Measurements from ENCODE around the gene ID2.
A peak's percentile ranks its signal among the peaks of the same experiment; 100 is the strongest.

ID2 gene

GRCh38 chr2:8670580-8670979, 11.3 kb upstream of the ID2 start:
- DNase-seq = no peak

DNA sequence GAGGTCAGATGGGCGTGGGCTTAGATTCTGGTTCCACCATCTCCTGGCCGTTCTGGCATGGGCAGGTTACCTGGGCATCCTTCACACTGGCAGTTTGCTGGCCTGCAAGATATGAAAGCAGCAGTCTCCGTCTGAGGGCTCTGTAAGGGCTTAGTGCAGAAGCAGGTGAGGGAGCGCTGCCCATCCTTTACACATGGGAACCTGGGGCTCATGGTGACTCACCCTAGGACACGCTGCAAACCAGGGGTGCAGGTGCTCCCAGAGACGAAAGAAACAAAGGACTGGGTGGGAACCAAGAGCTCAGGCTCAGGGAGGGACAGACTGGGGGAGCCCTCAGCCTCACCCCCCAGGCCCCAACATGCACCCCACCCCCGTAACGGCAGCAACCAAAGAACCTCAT, 10.7 kb upstream of the ID2 start:
- no peak for DNase-seq

- no peak for DNase-seq
Observed at GRCh38 chr2:8671802-8672201, 10.1 kb upstream of the ID2 start.

DNA sequence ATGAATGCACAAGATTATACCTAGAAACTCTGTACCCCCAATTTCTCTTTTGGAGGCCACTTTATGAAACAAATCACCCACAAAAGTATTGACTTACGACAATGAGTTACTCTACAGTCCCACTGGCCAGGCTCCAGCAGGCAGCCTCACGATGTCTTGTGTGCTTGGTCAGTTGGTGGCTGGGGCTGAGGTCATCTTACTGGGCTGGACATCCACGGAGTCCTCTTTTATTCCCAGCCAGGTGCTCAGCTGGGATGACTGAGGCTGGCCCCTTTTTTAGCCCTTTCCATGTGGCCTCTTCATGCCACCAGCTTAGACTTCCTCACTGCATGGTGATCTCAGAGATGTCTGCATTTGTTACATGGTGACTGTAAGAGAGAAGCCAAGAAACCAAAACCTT, 8.9 kb upstream of the ID2 start:
- no peak for DNase-seq

DNA sequence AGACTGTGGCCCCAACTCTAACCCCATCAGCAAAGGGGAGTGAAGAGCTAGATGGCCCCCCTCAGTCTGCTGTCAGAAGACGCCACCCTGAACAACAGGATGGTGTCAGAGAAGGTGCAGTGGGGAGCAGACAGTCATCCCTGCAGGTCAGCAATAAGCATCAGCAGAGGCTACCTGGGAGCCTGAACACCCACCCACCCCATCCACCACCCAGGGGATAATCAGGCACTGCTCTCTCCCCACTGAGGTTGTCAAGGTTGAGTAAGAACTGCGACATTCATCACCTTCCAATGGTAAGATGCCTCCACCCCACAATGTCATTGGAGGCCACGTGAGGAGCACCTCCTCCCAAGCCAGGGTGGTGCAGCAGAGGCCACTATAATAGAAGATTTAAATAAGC, 8.5 kb upstream of the ID2 start:
- no peak for DNase-seq

GRCh38 chr2:8674420-8675009, 7.3 kb upstream of the ID2 start:
- DNase-seq = no peak

DNA sequence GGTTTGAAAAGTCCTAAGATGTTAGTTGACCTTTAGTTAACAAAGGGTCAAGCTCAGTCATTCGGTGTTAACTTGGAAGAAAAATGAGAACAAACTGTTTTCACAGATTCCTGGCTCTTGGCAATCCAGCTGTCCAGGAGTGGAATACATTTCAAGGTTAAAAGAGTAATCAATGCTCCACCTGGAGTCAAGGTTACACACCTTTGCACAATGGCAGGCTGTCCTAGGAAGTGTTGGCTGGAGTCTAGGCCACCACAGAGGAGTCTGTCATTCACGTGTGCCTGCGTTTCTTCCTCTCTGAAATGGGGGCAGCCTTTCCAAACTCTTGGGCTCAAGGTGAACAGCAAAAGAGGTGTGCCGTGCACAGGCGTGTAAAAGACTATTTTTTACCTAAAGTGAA, 6.3 kb upstream of the ID2 start:
- DNase-seq = no peak

GRCh38 chr2:8676191-8676920, 5.5 kb upstream of the ID2 start:
- peak; percentile 22 for DNase-seq

DNA sequence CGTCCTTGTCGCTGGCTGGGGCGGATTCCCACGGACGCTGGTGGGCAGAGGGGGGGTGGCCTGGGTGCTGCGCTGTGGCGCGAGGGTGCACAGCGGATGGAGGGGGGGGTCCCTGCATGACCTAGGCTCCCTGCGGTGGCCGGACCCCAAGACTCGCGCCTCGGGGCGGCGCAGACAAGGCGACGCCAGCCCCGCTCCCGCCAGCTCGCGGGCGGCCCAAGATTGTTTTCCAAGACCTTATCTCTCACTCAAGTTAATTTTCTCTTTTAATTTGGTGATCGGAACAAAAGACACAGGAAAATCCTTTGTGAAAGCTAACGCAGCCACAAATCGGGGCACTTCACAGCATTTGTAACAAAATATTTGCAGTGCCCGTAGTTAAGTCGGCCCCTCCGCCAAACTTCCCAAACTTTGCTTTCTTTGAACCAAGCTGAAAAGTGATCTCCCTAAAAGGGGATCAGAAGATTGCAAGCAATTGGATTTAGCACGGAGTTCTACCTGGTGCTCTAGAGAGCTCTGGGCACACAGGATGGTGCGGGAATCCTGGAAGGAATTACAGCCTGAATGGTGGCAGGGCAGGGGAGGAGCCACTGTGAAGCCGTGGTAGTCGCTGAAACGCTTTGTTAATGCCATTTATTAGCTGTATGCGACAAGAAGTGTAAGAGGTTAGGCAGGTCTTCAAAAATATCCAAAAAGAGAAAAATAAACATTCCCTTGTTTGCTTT, 4.8 kb upstream of the ID2 start:
- no peak for DNase-seq

GRCh38 chr2:8677646-8678592, 3.9 kb upstream of the ID2 start:
- DNase-seq = no peak

DNA sequence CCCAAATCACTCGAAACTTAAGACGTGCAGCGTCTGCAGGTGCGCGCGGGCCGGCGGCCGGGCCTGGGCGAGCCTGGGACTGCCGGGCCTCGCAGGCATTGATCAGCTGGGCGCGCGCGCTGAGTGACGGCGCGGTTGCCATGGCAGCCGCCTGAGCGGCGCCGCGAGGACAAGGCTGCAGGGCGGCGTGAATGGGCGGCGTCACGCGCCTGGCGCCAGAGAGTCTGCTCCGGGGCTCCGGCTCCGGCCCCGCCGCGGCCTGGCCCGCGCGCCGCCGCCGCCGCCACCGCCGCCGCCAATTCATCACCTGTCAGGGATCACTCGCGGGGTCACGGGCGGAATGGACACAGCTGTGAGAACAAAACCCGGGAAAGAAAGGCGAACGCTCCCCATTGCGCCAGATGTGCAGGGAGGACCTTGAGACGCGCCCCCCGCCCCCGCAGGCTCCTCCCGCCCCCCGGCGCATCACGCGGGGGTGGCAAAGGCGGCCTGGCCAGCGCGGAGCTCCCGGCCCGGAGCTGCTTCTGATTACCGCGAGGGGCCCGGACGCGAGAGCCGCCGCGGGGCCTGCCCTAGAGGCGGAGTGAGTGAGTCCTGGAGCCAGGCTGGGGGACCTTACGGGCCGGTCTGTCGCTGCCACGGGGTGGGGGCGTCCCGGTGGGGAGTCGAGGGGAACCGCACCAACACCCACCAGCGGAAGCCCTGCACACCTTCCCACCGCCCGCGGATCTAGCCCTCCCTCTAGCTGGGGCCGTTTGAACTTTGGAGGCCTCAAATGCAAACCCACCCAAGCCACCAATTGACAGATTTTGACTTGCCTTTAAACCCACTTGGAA, 2.9 kb upstream of the ID2 start:
- peak; percentile 88 for DNase-seq

DNA sequence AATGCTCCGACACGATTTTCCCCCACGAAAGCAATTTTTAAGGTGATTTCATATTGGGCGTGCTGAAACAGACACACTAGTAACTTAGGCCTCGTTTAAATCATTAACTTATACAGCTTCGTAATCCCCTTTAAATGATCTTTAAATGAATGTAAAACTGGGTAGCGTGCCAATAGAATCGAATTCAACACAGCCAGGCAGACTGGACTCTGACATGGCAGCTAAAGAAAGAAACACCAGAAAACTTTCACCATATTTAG, 2.4 kb upstream of the ID2 start:
- DNase-seq = peak; percentile 21

DNA sequence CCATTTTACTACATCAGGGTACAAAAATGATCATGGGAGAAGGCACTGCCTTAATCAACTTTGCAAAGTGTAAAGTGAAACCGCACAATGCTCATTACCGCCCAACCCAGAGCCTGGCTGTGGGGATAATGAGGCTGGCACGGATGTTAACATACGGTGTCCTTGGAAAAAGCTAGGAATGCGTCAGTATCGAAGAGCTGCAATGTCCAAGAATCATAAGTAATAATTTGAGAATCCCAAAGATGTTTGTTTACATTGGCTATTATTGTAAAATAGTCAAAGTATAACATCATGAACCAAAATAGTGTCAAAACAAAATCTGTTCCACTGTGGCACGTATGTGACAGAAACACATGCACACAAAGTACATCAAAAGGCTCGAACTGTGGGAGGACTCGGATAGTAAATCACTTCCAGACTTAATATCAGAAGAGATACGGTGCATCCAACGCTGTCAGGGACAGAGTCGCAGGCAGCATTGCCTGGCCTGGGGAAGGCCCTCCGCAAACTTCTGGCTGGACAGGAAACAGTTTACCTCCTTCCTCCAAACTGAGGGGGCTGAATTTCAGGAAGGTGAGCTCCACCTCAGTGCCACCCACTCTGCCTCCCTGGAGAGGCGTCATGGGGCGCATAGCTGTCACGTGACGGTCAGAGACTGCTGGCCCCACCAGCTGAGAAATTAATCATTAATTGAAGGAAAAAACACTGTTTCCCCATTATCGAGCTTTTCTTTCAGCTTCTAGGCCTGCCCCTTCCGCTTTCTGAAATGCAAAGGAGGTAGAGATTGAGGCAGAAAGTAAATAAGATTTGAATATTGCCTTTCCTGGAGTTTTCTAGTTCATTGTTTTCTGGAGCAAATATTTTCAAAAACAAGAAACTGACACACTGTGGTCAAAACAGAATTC, 1.8 kb upstream of the ID2 start:
- DNase-seq = peak; percentile 18

- DNase-seq = peak; percentile 48
Observed at GRCh38 chr2:8680822-8681760, 765 bp upstream of the ID2 start.

- DNase-seq = peak; percentile 23
Observed at GRCh38 chr2:8682719-8683667, 1.1 kb downstream of the ID2 start.

GRCh38 chr2:8684540-8684877, 2.7 kb downstream of the ID2 start:
- no peak for DNase-seq

- no peak for DNase-seq
Observed at GRCh38 chr2:8684878-8685696, 3.2 kb downstream of the ID2 start.

DNA sequence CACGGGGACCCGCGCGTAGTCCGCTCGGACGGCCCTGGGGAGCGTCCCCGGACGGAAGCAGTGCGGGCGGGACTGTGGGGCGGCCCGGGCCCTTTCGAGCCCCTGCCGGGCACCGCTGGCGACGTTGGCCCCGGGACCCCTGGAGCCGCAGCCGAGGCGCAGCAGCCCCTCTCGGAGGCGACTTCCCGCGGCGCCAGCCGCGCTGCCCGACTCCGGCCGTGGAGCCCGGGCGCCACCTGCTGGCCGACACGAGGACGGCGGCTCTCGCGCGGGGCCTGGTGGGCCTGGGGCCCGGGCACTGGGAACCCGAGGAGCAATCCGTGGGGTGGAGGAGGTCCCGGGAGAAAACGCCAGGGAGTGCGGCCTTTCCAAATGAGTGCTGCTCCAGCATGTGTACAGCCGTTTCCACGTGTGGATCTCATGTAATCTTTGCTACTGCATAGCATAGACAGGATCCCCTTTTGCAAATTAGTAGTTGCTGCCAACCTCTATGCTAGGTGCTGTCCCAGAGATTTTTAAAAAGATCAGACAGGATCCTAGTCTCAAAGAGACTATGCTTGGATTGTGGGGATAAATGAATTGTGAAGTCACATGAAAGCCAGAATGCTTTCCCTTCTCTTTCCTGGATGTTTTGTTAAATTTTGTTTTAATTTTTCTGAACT, 4.0 kb downstream of the ID2 start:
- peak; percentile 2 for DNase-seq
